ENCODE measurements around the gene BRINP1. TPM values are rescaled to one million over a fixed set of nuclear protein-coding genes. Genes with fewer than 3 reads are reported as not detected.
A peak's percentile ranks its signal among the peaks of the same experiment; 100 is the strongest.

BRINP1 gene
- total RNA-seq, 1 donor from 2014 or later = under 0.01 TPM

DNA sequence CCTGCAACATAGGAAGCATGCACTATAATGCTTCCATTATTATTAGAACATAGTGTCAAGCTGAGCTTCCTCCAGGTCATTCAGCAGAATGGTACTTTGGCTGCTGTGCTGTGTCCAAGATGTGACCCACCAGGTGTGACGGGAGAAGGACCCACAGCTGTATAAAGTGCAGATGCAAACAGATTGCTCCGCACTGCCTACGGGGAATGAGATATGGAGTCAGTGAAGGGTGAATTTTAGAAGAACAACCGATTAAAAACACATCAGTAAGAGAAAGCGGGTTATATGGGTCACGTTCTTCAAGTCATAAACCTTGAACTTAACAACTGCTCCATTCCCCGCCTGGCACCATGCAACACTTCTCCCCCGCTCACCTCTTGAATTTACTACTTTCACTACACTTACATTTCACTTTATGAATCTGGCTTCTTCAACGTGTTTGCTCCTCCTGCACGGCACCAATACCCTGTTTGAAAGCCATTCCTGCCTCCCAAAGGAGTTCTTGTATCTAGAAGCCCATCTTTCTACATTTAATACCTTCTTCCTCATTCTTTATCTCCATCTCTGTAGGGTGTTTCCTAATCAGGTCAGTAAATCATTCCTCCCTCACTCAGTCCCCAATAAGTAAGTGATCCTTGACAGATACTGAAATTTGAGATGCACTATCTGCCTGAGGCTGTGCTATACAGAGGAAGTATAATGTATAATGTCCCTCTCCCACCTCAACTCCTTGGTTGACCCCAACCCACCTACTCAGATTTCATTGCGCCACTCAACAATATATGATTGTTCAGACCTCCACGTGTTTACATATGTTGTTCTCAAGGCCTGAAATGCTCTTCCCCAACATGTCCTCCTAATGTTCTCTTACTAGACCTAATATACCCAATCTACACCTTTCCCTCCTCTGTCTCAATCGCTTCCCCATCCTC is 25.9 kb downstream of the BRINP1 start:
- DNase-seq (ENCODE audit: low read depth in 2 of 2) = no peak

DNA sequence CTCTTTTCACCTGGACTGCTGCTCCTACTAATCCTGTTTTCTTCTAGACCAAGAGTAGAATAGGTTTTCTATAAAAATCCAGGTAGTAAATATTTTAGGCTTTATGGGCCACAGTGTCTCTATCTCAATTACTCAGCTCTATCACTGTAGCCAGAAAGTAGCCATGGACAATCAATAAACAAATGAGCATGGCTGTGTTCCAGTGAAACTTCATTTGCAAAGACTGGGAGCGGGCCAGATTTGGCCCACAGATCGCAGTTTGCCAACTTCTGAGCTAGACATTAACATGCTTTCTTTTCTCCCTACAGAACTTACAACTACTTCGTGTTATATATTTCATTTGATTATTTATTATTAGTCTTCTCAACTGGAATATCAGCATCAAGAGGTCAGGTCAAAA is 30.2 kb downstream of the BRINP1 start:
- no peak for DNase-seq (ENCODE audit: low read depth in 2 of 2)

DNA sequence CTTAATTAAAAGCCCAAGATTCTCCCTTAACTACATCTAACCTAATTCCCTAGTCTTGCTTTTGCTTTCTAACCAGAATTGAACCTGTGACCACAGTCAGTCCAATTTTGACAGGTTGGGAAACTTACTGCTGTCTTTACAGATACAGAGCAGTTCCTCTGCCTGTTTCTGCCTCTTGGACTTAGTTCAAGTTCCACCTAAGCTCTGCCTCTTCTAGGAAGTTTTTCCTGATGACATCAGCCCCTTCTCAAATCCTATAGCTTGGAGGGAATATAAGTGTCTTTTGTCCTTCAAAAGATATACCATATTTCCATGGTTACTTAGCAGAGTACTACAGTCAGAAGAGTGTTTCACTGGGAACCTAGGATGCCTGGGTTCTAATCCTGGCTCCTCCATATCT is 31.7 kb downstream of the BRINP1 start:
- DNase-seq (ENCODE audit: low read depth in 2 of 2) = no peak

DNA sequence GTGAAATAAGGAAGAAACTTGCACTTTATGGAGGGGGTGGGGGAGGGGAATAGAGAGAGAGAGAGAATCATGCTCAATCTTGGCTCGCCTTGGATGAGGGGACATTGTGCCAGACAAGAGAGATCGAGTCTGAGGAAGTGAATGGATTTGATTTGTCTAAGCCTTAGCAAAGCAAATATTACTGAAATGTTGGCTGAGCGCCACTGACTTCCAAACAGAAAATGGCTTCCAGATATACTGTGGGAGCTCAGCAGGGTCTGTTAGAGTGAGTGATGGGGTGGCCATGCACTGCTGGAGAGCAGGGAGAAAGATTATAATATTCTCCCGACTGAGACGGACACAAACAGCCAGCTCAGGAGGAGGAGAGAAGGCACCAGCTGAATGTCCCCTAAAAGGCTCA is 34.5 kb downstream of the BRINP1 start:
- no peak for DNase-seq (ENCODE audit: low read depth in 2 of 2)

DNA sequence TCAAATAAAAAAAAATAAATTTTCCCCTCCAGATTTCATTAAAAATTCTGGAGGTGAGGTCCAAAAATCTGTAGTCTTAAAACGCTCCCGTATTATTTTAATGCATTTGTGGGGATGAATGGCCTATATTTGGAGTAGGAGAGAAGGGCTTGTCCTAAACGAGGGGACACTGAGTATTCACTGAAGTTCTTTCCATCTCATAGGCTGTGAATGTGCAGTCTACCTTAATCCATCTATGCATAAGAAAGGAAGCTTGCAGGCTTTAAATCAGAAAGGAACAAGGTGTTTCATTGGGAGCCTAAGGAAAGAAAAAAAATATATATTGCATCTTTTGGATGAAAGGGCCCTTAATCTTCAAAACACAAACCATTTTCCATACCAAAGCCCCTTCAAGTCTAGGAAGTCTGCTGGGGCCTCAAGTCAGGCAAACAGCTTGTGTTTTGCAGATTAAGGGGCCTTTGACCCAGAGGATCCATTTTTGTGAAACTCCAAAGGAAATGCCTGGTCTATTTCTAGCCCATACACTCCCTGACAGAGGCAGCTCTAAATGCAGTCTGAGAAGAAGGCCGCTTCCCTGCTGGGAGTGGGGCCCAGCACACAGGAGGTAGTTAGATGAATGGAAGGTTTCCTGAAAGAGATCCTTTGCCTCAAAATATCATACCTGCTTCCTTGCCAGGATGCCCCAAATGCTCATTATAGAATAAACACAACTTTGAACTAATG is 35.6 kb downstream of the BRINP1 start:
- no peak for DNase-seq (ENCODE audit: low read depth in 2 of 2)

DNA sequence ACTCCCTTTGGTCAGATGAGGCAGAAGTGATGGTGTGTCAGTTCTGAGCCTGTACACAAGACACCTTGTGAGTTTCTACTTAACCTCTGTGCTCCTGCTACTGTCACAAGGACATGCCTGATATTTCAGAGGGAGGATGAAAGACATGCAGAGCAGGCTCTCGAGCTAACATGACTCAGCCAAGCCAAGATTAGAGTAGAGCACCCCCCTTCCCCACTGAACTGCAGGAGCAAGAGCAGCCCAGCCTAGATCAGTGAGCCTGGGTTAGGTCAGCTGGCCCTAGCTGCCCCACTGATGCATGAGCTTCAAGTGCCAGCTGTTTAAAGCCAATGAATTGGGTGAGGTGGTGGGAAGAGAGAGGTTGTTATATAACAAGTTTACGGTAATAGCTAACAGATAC is 36.7 kb downstream of the BRINP1 start:
- DNase-seq (ENCODE audit: low read depth in 2 of 2) = no peak

DNA sequence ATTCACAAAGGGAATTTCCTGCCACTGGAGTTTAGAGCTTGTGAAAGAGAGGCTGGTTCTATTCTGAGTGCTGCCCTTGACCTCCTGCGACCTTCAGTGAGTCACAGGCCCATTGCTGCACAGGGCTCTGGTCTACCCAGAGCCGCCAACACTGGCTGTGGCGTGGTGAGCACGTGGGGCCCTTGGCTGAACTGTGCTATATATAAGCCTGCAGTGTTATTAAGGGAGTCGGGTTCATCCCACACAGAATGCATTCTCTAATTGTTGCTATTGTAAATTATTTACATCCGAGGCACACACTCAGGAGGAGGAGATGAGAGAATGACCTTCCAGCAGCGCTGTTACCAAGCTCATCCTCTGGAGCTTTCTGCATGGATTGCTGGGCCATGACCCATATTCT is 47.1 kb downstream of the BRINP1 start:
- no peak for DNase-seq (ENCODE audit: low read depth in 2 of 2)

DNA sequence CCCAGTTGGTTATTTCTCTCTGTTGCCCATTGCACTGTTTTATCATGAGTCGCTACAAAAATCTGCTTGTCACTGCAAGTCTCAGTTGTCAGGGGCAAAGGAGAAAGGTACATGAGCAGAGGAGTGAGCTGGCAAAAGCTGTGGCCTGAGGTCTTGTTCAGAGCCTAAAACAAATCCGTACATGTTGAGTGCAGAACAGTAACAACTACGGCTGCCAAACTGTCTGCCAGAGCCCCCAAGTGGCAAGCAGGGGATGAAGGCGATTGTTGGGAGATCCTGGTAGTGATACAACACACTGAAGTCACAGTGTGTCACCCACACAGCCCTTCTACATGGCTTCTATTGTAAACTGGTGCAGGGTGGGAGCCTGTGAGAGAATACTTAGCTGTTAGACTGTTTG is 50.9 kb downstream of the BRINP1 start:
- no peak for DNase-seq (ENCODE audit: low read depth in 2 of 2)

DNA sequence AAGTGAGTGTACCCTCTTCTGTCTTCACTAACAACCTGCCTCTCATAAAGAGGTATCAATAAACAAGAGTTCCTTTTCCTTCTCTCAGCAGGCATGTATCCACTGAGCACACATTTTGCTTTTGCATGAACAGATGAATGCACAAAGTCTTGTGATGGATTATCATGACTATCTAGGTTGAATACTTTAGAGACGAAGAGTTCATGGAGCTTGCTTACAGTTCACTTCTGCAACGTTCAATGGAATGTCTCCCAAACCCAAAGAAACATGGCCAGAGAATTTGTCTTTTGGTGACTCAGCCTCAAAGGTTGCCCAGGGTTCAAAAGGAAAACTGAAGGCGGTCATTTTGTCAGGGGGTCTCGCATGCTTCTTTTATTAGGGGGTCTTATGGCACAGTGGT is 55.4 kb downstream of the BRINP1 start:
- DNase-seq (ENCODE audit: low read depth in 2 of 2) = no peak

DNA sequence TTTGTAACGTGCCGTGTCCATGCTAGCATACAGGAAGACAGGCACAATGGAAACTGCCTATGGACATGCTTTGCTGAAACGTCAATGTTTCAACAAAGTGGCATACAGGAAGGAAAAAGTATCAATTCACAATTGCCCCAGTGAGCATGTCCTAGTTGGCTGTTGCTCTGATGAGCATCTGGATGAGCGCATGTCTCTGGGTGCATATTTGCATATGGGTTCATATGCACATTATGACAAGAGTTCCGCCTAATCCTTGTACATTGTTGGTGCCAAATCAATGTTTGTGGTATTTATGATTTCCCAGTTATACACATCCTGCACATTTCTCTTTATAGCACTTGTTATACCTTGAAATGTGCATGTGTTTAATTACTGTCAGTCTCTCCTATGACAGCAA is 58.5 kb downstream of the BRINP1 start:
- no peak for DNase-seq (ENCODE audit: low read depth in 2 of 2)

DNA sequence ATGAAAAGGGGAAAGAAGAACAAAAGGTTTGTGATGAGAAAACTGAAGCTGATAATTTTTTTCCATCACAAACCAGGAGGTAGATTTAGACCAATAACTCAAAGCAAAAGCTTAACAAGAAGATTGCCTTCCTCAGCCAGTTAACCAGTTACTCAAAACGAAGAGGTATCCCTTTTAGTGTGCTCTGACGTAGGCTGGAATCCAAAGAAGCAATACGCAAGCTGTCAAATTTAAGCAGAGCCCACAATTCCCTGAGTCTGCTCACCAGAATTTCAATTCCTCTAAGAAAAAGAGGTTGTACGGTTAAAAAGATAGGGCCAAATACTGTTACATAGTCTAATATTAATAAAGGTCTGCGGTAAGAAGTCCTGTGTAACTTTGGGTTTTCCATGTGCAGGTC is 61.8 kb downstream of the BRINP1 start:
- no peak for DNase-seq (ENCODE audit: low read depth in 2 of 2)

DNA sequence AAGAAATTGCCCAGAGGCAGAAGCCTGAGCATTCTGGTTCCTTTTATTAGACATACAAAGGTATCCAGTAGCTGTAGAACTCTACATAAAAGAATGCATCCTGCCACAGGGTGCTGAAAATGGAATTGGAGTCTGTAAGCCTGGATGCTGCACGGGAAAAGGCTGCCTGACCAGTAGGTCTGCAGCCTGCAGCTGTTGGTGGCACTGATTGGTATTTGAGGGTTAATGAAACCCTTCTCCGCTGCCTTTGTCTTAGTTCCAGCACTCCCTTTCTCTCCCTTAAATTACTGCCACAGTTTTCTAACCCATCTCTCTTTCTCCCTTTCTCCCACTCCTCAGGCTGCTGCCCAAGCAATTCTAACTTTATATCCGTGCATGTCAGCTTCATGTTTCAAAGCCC is 64.7 kb downstream of the BRINP1 start:
- no peak for DNase-seq (ENCODE audit: low read depth in 2 of 2)

DNA sequence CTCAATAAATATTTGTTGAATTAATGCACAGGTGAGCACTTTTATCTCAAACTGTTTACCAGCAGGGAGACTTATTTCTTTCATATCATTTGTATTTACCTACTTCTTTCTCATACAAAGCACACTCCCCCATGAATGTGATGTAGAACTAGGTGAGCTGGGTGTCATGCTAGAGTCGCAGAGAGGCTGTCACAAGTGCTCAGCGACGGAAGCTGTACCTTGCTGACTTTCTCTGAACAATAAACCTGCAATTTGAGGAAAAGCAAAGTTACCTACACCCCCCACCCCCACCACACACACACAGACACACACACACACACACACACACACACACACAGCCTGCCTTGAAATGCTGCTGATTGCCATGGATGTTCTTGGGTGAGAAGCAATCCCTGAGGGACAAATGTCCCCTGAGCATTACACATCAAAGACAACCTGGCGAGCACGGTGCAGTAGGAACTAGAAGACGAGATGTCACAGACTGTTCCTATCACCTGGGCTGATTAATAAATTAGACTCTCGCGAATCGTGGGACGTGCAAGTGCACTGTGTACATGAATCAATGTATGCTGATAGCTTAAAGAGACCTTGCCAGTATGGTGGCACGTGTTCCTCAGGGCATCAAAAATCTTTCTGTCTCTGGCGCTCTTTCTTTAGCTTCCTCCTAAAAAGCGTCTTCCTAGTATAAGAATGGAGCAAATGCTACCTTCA is 66.1 kb downstream of the BRINP1 start:
- DNase-seq (ENCODE audit: low read depth in 2 of 2) = no peak

DNA sequence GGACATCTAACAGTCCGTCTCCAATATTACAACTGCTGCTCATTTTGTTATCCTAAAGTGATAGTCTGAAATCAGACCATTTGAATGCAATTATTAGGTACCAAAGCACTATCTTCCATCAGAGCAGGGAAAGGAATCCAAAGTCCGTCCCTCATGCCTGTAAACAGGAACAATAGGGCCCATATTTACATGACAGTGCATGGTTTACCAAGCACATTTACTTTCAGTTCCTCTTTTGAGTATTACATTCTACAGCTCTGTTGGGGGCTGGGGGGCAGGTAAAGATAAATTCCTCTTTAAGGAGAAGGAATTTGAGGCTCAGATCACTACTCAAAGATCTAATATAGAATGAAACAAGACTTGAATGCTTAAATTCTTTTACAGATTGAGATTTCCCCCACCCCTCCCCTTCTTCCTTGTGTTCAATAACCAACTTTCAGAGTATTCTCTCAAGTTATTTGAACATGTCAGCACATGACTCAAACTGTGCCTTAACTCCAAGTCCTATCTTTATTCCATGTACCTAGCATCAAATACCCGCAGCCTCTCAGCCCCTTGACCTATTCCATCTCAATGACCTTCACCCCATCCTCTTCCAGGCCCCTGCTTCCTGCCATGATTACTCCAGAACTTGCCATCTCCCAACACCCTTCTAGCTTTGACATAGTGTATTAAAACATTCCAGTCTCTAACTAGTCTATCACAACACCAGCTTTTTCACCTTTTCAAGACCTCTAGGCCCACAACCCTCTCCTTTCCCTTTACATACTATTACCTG is 71.0 kb downstream of the BRINP1 start:
- no peak for DNase-seq (ENCODE audit: low read depth in 2 of 2)

DNA sequence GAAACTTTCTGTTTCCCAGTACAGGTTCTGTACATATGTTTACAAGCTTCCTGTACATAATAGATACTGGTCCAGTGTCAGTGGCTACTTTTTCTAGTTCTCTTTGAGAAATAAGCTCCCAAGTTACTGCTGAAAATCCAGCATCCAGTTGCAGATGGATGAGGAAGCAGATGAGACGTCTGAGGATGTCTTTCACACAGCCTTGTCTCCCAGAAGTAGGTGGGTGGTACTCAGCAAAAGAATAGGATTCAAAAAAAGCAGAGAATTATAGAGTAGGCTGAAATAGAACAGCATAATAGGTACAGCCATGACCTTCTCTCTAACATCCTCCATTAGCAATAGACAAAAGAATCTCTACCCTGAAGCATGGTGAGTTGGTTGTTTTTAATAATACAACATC is 77.7 kb downstream of the BRINP1 start:
- DNase-seq (ENCODE audit: low read depth in 2 of 2) = no peak

DNA sequence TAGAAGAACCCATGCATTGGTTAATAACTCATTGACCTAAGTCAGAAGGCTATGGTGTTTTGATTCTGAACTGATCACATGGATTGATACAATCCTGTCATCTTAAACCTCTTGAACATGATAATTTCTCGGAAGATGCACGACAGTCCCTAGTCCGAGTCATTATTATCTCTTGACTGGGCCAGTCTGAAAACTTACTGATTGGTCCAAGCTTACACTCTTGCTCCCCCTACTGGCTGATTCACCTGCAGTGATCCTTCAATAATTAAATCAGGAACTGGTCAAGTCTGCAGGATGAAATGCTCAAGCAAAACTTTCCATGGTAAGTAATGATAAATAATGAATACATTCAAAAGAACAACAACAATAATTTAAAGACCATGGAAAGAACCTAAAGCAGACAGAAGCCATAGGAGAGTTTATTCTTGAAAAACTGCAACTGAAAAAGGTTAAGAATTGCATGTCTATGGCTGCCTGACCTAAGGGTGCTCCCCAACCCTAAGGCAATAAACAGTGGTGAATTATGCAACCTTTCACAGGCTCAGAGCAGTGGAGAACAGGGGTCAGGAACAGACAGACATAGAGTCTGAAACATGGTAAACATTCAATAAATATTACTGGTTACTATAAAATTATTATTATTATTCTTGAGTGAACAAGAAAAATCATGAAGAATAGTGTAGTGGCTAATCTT is 79.3 kb downstream of the BRINP1 start:
- DNase-seq (ENCODE audit: low read depth in 2 of 2) = peak; percentile 61 to 77

DNA sequence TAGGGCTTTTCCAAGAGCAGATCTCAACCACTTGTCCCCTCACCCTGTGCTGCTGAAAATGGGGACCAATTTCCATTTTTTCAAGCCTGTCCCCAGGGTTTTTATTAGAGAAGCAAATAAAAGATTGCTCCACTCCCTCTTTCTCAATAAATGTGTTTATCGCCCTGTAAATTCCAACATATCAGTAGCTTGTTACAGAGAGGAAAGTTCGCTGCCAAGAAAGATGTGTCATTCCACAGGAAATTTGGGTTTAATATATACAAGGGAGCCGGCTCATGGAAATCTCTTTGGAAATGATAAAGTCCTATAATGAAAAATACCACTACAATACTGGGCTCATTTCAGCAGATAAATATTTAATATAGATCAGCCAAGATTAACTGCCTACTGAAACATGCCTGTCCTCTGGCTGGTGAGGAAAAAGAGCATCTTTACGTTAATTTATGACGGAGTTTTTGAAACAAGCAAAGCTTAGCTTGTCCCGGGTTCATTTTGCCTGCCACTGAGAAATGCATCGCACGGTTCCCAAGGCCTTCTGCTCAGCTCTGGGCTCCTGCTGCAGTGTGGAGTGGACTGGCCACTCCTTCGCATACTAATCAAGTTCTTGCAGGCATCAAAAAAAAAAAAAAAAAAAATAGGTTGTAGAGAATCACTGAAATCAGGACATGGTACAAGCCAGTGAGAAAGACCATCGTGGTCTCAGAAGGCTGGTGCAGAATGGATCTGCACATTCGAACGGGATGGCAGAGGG is 84.5 kb downstream of the BRINP1 start:
- no peak for DNase-seq (ENCODE audit: low read depth in 2 of 2)

DNA sequence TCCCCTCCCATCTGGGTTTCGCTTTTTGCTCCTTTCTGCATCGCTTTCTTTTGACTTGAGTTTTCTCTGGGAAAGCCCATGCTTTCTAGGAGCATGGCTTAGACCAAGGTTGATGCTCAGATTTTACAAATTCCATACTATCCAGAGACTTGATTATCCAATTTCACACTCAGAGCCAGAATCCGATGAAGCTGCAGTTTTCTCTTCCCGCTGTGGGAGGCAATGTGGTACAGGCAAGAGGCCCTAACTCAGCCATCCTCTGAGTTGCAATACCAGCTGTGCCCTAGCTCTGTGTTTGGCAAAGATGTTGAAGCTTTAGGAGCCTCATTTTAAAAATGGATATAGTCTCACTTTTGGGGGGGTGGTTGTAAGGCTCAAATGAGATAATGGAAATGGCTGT is 85.1 kb downstream of the BRINP1 start:
- DNase-seq (ENCODE audit: low read depth in 2 of 2) = no peak

DNA sequence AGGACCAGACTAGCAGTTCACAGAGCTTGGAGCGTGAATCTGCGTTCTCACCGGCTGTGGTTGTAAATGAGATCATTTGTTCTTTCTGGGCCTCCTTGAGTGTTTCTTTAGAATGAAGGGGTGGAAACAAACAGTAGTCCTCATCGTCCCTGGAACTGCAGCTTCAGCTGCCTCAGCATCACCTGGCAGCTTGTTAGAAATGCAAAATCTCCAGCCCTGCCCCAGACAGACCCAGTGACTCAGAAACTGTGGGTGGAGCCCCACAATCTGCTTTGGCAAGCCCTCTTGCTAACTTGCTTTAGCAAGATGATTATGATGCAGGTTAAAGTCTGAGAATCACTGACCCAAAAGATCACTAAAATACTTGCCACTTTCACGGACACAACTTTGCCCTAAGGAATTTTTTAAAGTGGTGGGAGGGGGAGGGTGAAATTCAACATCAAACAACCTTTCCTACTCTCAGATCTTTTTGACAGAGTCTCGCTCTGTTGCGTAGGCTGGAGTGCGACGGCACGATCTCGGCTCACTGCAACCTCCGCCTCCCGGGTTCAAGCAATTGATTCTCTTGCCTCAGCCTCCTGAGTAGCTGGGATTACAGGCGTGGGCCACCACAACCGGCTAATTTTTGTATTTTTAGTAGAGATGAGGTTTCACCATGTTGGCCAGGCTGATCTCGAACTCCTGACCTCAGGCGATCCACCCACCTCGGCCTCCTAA is 86.0 kb downstream of the BRINP1 start:
- no peak for DNase-seq (ENCODE audit: low read depth in 2 of 2)

Data from lung microvascular endothelial cell (primary cell).